GM18498 (cell line): ENCODE results near the gene TLE1.
A peak's percentile ranks its signal among the peaks of the same experiment; 100 is the strongest.
"Not testable (repeated sequence)": the region's sequence is repeated elsewhere in the genome, so short reads cannot be mapped to it uniquely, and the experiment has no call there.

ENCODE experiments used
- ATAC-seq: cut with Tn5 transposase; IDR thresholded peaks from one replicate; pipeline ENCODE4 v1.9.1; 2021; ENCODE audit warnings: mild to moderate bottlenecking, moderate library complexity; ENCODE audit not compliant: unreplicated experiment

TLE1 gene

DNA sequence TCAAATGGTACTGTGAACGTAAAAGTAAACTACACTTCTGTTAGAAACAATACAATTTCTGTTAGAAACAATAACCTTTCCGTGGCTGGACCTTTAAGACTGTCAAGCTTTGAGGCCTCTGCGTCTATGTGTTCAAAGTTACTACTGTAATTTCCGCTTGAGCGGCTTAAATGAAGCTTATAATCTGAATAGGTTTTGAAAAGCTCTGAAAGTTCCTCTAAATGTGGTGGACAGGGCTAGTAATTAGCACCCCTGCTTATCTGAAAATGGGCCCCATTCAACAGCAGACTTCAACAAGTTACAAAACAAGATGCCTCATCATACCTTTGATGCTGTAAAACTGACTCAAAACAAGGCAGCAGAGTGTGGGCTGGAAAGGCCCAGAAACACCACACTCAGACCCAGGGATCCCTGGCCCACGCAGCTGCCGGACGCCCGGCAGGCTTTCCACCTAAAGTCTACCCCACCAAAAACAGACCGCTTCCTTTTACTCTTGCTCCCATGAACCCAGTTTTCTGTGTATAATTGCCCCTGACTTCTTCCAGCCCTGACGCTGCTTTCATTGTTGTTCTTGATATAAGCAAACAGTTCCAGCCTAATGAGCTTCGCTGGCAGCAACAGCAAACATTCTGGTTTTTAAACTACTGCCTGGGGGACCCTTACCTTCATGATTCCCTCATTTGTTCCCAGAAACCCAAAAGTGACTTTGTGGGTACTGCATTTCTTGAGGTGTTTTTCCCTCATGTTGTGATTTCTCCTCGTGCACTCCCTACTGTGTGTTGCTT, 66.7 kb downstream of the TLE1 start:
- ATAC-seq = no peak

- ATAC-seq = no peak
Measured at GRCh38 chr9:81621785-81622259, 67.5 kb downstream of the TLE1 start.

GRCh38 chr9:81621118-81621517, 68.2 kb downstream of the TLE1 start:
- ATAC-seq = no peak

DNA sequence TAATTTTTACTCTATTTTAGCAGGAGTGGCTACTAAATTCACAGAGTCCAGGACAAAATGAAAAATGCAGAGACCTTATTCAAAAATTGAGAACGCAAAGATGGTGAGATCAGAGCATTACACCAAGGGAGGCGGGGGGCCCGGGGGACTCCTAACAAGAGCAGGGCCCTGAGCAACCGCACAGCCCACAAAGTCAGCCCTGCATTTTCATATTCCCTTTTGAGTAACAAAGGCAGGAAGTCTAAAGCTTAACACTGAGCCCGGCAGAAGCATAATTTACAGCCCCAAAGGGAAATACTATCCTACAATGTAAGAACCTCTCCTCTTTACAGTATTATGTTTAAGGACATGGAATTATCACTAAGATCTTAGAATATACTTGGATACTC, 69.4 kb downstream of the TLE1 start:
- ATAC-seq = peak; percentile 58

GRCh38 chr9:81619353-81620001, 69.9 kb downstream of the TLE1 start:
- ATAC-seq = peak; percentile 44

DNA sequence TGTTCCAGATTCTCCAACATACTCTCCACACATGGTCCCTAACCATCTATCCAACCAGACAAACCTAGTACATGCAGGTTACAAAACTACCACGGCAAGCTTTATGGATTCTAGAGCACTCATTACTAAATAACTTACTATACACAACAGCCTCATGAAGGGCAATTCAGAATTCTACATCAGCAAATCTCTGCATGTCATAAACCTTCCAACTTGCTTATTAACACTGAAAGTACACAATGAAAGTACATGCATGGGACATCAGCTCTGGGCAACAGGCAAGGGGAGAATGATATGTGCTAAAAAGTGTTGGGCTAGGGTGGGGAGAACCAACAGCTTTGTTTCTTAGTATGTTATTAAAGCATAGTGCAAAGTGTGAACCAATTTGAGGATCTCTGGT, 70.4 kb downstream of the TLE1 start:
- no peak for ATAC-seq

GRCh38 chr9:81616141-81616540, 73.2 kb downstream of the TLE1 start:
- no peak for ATAC-seq

GRCh38 chr9:81614335-81614734, 75.0 kb downstream of the TLE1 start:
- no peak for ATAC-seq

DNA sequence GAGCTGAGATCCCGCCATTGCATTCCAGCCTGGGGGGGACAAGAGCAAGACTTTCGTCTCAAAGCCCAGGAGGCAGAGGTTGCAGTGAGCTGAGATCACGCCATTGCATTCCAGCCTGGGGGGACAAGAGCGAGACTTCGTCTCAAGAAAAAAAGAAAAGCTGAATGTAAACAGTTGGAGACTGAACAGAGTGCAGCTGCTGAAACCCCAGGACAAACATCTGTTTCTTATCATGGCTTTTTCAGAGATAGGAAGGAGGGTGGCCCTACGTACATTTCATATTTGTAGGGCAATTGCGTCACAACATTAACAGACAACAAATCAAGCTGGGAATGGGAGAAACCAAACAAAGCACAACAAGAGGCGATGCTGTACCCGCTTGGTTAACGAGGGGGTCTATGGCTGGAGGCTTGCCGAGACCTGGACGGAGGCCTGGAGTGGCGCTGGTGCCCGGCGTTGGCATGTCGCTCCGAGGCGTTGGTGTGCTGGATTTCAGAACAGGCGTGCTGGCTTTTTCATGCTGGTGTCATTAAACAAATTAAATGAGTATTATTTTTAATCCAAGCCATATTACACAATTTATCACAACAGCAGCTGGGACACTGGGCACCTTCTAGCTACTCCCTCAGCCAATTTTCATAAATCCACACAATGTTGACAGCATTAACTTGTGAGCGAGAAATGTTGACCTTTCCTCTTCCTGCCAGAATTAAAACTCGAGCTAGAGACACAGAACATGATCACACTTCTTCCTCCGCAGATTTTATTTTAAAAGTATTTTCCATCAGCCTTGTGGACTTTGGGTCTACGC, 76.1 kb downstream of the TLE1 start:
- no peak for ATAC-seq

- no peak for ATAC-seq
Measured at GRCh38 chr9:81611664-81612063, 77.7 kb downstream of the TLE1 start.

DNA sequence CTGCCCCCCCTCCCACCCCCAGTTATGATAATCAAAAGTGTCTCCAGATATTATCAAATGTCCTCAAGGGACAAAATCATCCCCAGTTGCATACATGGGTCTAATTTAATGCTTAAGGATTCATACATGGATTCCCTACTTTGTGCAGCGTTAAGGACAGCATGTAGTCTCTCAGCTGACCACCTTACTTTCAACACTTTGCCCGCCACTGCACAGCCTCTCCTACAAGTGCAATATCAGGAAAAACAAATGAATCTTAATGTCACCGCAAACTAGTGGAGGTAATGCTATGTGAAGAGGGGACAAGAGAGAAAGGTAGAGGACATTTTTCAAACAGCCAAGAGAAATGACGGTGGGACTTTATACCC, 78.6 kb downstream of the TLE1 start:
- ATAC-seq = no peak

DNA sequence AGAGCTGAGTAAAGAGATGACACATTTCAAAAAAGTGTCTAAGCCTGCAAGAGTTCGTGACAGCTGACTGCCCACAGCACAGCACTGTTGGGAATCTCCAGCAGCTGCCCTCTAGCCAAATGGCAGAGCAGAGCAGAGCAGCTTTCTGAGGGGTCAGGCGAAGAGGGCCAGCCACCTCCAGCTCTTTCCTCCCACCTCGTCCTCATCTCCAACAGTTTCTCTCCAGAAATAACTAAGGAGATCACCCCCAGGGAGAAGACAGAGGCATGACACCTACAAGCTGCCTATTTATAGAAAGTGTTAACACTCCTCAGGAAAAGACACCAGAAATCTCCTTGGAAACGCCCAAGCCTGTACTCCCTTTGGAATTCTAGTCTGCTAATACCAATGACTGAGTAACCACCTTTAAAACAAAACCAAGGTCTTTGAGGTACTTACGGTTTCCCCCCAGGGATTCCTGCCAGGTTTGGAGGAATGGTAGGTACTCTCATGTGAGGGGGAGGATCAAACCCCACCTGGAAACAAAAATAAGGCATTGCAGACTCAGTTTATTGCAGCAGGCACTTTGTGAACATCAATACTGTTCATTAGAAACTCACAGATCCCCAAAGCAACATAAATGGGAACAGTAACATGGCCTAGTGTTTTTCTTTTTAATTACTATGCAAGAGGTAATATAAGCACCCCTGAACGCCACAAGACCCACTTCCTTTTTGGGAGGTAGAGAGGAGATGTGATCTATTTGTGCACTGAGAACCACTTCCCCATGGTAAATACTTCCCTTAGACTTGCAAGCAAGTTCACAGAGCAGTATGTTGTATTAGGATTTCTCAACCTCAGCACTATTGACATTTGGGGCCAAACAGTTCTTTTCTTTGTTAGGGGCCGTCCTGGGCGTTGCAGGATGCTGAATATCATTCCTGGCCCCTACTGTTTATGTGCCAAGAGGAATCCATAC, 79.3 kb downstream of the TLE1 start:
- ATAC-seq = no peak

GRCh38 chr9:81608289-81608657, 81.1 kb downstream of the TLE1 start:
- ATAC-seq = no peak

DNA sequence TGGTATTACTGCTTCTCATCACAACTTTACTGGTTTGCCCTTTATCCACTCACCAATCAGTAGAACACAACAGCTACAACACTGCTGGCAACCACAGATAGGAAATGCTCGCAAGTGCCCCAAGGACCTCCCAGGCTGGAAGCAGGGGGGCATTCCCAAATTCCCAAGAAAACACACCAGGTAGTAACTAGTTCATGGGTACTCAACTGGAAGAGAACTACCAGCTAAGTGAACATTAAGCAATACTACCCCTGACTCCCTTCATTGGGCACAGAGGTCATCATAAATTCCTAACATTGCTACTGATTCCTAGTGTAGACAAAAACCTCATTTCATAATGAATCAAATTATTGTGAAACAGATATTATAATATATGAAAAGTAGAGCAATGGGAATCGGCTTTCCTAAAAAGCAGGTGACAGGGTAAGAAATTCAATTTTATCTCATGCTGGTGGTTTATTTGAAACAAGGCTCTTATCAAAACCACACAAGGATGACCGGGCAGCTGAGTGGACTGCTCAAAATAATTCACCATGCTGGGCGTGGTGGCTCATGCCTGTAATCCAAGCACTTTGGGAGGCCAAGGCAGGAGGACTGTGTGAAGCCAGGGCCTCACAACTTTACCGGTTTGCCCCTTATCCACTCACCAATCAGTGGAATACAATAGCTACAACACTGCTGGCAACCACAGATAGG, 81.6 kb downstream of the TLE1 start:
- no peak for ATAC-seq

DNA sequence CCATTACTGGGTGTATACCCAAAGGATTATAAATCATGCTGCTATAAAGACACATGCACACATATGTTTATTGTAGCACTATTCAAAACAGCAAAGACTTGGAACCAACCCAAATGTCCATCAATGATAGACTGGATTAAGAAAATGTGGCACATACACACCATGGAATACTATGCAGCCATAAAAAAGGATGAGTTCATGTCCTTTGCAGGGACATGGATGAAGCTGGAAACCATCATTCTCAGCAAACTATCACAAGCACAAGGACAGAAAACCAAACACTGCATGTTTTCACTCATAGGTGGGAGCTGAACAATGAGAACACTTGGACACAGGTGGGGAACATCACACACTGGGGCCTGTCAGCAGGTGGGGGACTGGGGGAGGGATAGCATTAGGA, 83.1 kb downstream of the TLE1 start:
- not testable (repeated sequence) for ATAC-seq

- ATAC-seq = no peak
Measured at GRCh38 chr9:81605170-81605670, 84.1 kb downstream of the TLE1 start.

GRCh38 chr9:81604306-81605169, 84.8 kb downstream of the TLE1 start:
- ATAC-seq = no peak

- ATAC-seq = no peak
Measured at GRCh38 chr9:81602887-81603680, 86.3 kb downstream of the TLE1 start.
